Activated B cell treated with CpG ODN at 0.5 μM for 24 hours (primary cell): Measurements from ENCODE around the gene MPPED1. TPM values are rescaled to one million over a fixed set of nuclear protein-coding genes. Genes with fewer than 3 reads are reported as not detected.

Source experiments
- ATAC-seq: fragments of 200-7000 bp; cut with Tn5 transposase; one replicate; pipeline ENCODE4 v1.10.0; 2021; ENCODE audit warnings: low read depth, mild to moderate bottlenecking, moderate library complexity
- CTCF ChIA-PET: fragments of 350-600 bp; sonication (Branson Sonifier 250); formaldehyde crosslinking; loops from one replicate; lab custom pipeline; 2021; ENCODE audit warnings: antibody characterized with exemption; lab: Charles Lee
- POLR2A ChIA-PET: fragments of 350-600 bp; sonication (Branson Sonifier 250); formaldehyde crosslinking; loops from one replicate; lab custom pipeline; 2021; ENCODE audit warnings: antibody characterized with exemption; lab: Charles Lee
- DNase-seq: peaks from one replicate; pipeline ENCODE4 v3.0.0; 2022
- H3K27ac Mint-ChIP-seq: one replicate; pipeline ENCODE4 v1.8.0; 2020; ENCODE audit warnings: mixed read lengths
- H3K27me3 Mint-ChIP-seq: one replicate; pipeline ENCODE4 v1.8.0; 2021; ENCODE audit warnings: mixed read lengths
- H3K36me3 Mint-ChIP-seq: one replicate; pipeline ENCODE4 v1.8.0; 2021; ENCODE audit warnings: low read depth, mixed read lengths
- H3K4me1 Mint-ChIP-seq: one replicate; pipeline ENCODE4 v1.8.0; 2021; ENCODE audit warnings: mixed read lengths
- H3K4me3 Mint-ChIP-seq: one replicate; pipeline ENCODE4 v1.8.0; 2020; ENCODE audit warnings: mild to moderate bottlenecking, mixed read lengths
- H3K9me3 Mint-ChIP-seq: one replicate; pipeline ENCODE4 v1.8.0; 2020; ENCODE audit warnings: mixed read lengths
- intact Hi-C: fragments of 100-400 bp; cut with micrococcal nuclease; formaldehyde crosslinking; loops from one replicate; pipeline ENCODE4 v1.15.1; 2024
- total RNA-seq: library from RNA; stranded (reverse); gene quantifications from 2 replicates; pipeline ENCODE4 v1.2.3, GENCODE V29; 2022
- TF ChIP-seq, protein P1 (sequence below): fragments of 200-600 bp; IDR thresholded peaks from one replicate; pipeline ENCODE4 v1.8.0; 2022; ENCODE audit warnings: antibody characterized with exemption, mild to moderate bottlenecking

The MPPED1 gene
- total RNA-seq, 1 donor from 2014 or later, result not detected

DNA sequence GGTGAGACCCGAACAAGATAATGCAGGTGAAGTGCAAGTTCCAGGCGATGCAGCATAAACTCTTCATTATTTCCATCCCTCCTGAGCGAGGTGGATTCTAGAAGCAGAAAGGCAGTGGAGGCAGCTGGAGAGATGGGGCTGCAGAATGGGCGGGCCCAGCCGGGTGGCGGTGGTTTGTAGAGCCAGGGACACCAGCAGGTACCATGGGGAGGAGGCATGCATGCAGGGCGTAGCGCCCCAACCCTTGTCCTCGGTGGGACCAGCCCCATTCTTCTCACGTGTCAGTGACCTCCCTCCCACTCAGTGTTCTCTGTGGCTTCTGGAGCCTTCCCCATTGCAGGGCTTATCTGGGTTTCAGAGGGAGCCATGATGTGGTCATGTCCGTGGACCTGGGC lies 38.0 kb downstream of the MPPED1 start:
- H3K27me3 Mint-ChIP-seq, result peaks cover 23% of the 10 kb centered on the region
- H3K4me3 Mint-ChIP-seq, result no peak overlapping the region
- TF ChIP-seq, protein P1, sequence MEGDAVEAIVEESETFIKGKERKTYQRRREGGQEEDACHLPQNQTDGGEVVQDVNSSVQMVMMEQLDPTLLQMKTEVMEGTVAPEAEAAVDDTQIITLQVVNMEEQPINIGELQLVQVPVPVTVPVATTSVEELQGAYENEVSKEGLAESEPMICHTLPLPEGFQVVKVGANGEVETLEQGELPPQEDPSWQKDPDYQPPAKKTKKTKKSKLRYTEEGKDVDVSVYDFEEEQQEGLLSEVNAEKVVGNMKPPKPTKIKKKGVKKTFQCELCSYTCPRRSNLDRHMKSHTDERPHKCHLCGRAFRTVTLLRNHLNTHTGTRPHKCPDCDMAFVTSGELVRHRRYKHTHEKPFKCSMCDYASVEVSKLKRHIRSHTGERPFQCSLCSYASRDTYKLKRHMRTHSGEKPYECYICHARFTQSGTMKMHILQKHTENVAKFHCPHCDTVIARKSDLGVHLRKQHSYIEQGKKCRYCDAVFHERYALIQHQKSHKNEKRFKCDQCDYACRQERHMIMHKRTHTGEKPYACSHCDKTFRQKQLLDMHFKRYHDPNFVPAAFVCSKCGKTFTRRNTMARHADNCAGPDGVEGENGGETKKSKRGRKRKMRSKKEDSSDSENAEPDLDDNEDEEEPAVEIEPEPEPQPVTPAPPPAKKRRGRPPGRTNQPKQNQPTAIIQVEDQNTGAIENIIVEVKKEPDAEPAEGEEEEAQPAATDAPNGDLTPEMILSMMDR, result no peak
- peaks cover 8% of the 10 kb centered on the region for H3K4me1 Mint-ChIP-seq
- H3K27ac Mint-ChIP-seq, result no peak overlapping the region
- intact Hi-C loops, result no loop called here
- no peaks in the 10 kb centered on the region for H3K9me3 Mint-ChIP-seq
- DNase-seq (no peak), ATAC-seq (no peak)
- H3K36me3 Mint-ChIP-seq, result no peaks in the 10 kb centered on the region
- ChIA-PET POLR2A (no interaction called here), CTCF (no interaction called here)

DNA sequence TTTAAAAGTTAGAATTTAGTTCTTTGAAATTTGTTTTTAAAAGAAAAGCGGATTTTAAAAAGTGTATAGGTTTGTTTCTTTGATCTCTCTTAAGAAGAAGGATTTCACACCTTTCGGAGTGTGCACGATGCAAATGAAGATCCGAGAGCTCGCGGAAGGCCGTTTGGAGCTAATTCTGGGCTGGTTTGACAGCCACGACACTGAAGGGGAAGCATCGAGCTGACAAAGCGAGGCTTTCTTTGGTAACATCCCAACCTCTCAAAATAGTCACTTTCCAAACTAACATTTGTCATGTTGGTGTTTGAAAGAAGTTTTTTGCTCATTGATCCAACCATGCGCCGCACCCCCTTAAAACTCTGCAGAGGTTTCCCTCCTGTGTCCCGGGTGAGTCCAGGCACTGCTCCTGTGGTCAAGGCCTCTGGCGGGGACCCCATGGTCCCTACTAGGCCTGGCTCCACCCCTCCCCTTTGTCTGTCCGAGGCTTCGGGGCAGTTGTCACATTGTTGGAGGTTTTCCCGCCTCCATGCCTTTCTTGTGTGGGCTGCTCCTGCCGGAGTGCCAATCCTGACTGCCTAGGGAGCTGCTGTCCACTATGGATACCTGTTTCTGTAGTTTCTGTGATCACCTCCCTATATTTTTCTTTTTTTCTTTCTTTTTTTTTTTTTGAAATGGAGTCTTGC lies 39.7 kb downstream of the MPPED1 start:
- no peak overlapping the region for H3K4me3 Mint-ChIP-seq
- no peaks in the 10 kb centered on the region for H3K9me3 Mint-ChIP-seq
- H3K4me1 Mint-ChIP-seq, result peaks cover 8% of the 10 kb centered on the region
- ChIA-PET CTCF (no interaction called here), POLR2A (no interaction called here)
- H3K36me3 Mint-ChIP-seq, result no peaks in the 10 kb centered on the region
- ATAC-seq (no peak), DNase-seq (no peak)
- TF ChIP-seq, protein P1, result no peak
- peaks cover 24% of the 10 kb centered on the region for H3K27me3 Mint-ChIP-seq
- intact Hi-C loops, result no loop called here
- H3K27ac Mint-ChIP-seq, result no peak overlapping the region

DNA sequence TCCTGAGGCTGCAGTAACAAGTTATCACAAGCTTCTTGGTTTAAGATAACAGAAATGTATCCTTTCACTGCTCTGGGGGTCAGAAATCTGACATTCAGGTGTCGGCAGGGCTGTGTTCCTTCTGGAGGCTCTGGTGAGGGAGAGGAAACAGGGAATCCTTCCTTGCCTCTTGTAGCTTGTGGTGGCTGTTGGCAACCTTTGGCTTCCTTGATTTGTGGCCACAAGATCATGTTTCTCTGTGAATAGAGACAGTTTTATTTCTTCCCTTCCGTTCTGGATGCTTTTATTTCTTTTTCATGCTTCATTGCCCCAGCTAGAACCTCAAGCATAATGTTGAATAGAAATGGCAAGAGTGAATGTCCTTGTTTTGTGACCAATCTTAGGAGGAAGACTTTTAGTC lies 44.0 kb downstream of the MPPED1 start:
- TF ChIP-seq, protein P1, result no peak
- ChIA-PET CTCF (no interaction called here), POLR2A (no interaction called here)
- intact Hi-C loops, result no loop called here
- DNase-seq (no peak), ATAC-seq (no peak)
- no peak overlapping the region for H3K4me3 Mint-ChIP-seq
- H3K4me1 Mint-ChIP-seq, result no peaks in the 10 kb centered on the region
- no peaks in the 10 kb centered on the region for H3K36me3 Mint-ChIP-seq
- H3K27me3 Mint-ChIP-seq, result peaks cover 17% of the 10 kb centered on the region
- peaks cover 4% of the 10 kb centered on the region for H3K9me3 Mint-ChIP-seq
- no peak overlapping the region for H3K27ac Mint-ChIP-seq

DNA sequence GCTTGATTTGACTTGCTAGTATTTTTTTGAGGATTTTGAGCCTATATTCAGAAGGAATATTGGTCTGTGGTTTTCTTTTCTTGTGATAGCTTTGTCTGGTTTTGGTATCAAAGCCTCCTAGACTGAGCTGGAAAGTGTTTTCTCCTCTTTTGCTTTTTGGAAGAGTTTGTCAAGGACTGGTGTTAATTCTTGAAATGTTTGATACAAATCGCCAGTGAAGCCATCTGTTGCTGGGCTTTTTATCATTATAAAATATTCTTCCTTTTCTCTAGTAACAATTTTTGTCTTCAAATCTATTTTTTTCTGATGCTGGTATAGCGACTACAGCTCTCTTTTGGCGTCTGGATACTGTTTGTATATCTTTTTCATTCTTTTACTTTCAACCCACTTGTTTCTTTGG lies 45.2 kb downstream of the MPPED1 start:
- no peak overlapping the region for H3K4me3 Mint-ChIP-seq
- intact Hi-C loops, result no loop called here
- H3K4me1 Mint-ChIP-seq, result no peaks in the 10 kb centered on the region
- no peaks in the 10 kb centered on the region for H3K36me3 Mint-ChIP-seq
- no peak for ATAC-seq
- TF ChIP-seq, protein P1, result no peak
- H3K27ac Mint-ChIP-seq, result no peak overlapping the region
- POLR2A ChIA-PET, result no interaction called here
- peaks cover 14% of the 10 kb centered on the region for H3K27me3 Mint-ChIP-seq
- CTCF ChIA-PET, result no interaction called here
- H3K9me3 Mint-ChIP-seq, result peaks cover 5% of the 10 kb centered on the region
- no peak for DNase-seq

DNA sequence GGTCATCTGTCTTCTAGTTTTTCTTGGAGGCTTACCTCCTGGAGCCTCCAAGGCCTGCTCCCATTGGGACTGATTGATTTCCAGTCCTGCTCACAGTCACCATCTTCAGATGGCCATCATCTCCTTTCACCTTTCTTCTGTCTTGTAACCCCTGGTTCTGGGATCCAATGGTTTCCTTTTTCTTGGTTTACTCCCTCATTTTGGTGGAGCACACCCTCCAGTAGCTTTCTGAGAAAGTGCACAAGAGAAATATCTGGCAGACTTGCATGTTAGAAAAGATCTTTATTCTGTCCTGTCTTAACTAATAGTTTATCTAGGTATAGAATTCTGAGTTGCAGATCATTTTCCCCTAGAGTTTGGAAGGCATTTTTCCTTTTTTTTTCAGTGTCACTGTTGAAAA lies 50.9 kb downstream of the MPPED1 start:
- DNase-seq (no peak), ATAC-seq (no peak)
- intact Hi-C loops, result no loop called here
- Mint-ChIP-seq H3K27ac (no peak overlapping the region), H3K27me3 (peaks cover 28% of the 10 kb centered on the region), H3K36me3 (no peaks in the 10 kb centered on the region), H3K9me3 (peaks cover 17% of the 10 kb centered on the region), H3K4me3 (no peak overlapping the region), H3K4me1 (no peaks in the 10 kb centered on the region)
- CTCF ChIA-PET, result no interaction called here
- POLR2A ChIA-PET, result no interaction called here
- TF ChIP-seq, protein P1, result no peak
